Endothelial cell of umbilical vein (primary cell): Measurements from ENCODE around the gene PXMP4. TPM values are rescaled to one million over a fixed set of nuclear protein-coding genes. Genes with fewer than 3 reads are reported as not detected.
A peak's percentile ranks its signal among the peaks of the same experiment; 100 is the strongest.

ENCODE experiments used
- BruUV-seq: library from RNA; stranded (reverse); fragments of 400-500 nt; replicated peaks from 2 replicates; lab custom pipeline; 2021; lab: Mats Ljungman, UMichigan
- CTCF ChIA-PET: fragments of 300-600, 350-600 bp; sonication (Branson Sonifier 250); formaldehyde crosslinking; loops from one replicate; lab custom pipeline; 2021; ENCODE audit warnings: antibody characterized with exemption, inconsistent platforms; lab: Charles Lee
- POLR2A ChIA-PET: fragments of 300-600, 350-600 bp; sonication (Branson Sonifier 250); formaldehyde crosslinking; loops from one replicate; lab custom pipeline; 2021; ENCODE audit warnings: antibody characterized with exemption, inconsistent platforms; lab: Charles Lee
- DNase-seq: peaks from one replicate; pipeline ENCODE4 v3.0.0-alpha.2; 2011; ENCODE audit warnings: low read depth, low spot score
- FAIRE-seq: peaks from 2 replicates; lab custom pipeline; 2011; peaks lifted over from hg19 to GRCh38; lab: Jason Lieb, UNC
- H2AFZ ChIP-seq: 2 replicates; pipeline ENCODE4 v1.6.0; 2012; ENCODE audit warnings: low read depth, low read length, control low read depth, inconsistent platforms
- H3K27ac ChIP-seq: 2 replicates; pipeline ENCODE4 v1.5.1; 2011; ENCODE audit warnings: low read depth, mild to moderate bottlenecking, control low read depth, low read length, moderate library complexity; ENCODE audit not compliant: insufficient read depth
- H3K27me3 ChIP-seq, 2 experiments: 2 replicates each; pipeline versions ENCODE4 v1.6.0 to v1.6.1; 2011; ENCODE audit warnings: low read length in 2 of 2, mixed read lengths in 1 of 2; ENCODE audit not compliant: control insufficient read depth in 2 of 2, insufficient read depth in 2 of 2
- H3K36me3 ChIP-seq, 2 experiments: 2 replicates in 1 of 2; 3 replicates in 1 of 2; pipeline ENCODE4 v1.5.1; 2011; ENCODE audit warnings: low read length in 2 of 2, mild to moderate bottlenecking in 1 of 2, moderate library complexity in 1 of 2; ENCODE audit not compliant: control insufficient read depth in 2 of 2, insufficient read depth in 2 of 2; ENCODE audit errors: extremely low read depth in 1 of 2
- H3K4me1 ChIP-seq: 3 replicates; pipeline ENCODE4 v1.5.1; 2011; ENCODE audit warnings: mild to moderate bottlenecking, low read length; ENCODE audit not compliant: control insufficient read depth, insufficient read depth; ENCODE audit errors: extremely low read depth
- H3K4me2 ChIP-seq: 2 replicates; pipeline ENCODE4 v1.6.1; 2011; ENCODE audit warnings: low read length, control low read depth, mixed read lengths; ENCODE audit not compliant: insufficient read depth
- H3K4me3 ChIP-seq, 3 experiments: fragments of 200-600 bp in 1 of 3; sonication (generic), shearing (Covaris generic) in 1 of 3; replicated peaks in 1 of 3; 2 replicates each; pipeline ENCODE4 v1.5.1; 2011 to 2016; ENCODE audit warnings: control low read depth in 3 of 3, low read length in 3 of 3, mild to moderate bottlenecking in 2 of 3, inconsistent platforms in 1 of 3, low read depth in 1 of 3, moderate library complexity in 1 of 3; ENCODE audit not compliant: insufficient read depth in 1 of 3
- H3K79me2 ChIP-seq: 2 replicates; pipeline ENCODE4 v1.6.0; 2012; ENCODE audit warnings: low read length, inconsistent platforms; ENCODE audit not compliant: control insufficient read depth, insufficient read depth
- H3K9ac ChIP-seq: replicated peaks from 2 replicates; pipeline ENCODE3; 2011; ENCODE audit warnings: low read length, control low read depth; ENCODE audit not compliant: insufficient read depth; ENCODE audit errors: extremely low read depth
- H3K9me1 ChIP-seq: replicated peaks from 3 replicates; pipeline ENCODE4 v1.6.0; 2011; ENCODE audit warnings: mild to moderate bottlenecking, low read length; ENCODE audit not compliant: control insufficient read depth, insufficient read depth; ENCODE audit errors: extremely low read depth
- H3K9me3 ChIP-seq: replicated peaks from 2 replicates; pipeline ENCODE4 v1.5.1; 2012; ENCODE audit warnings: low read length, inconsistent platforms; ENCODE audit not compliant: control insufficient read depth, insufficient read depth
- H4K20me1 ChIP-seq: replicated peaks from 2 replicates; pipeline ENCODE3; 2011; ENCODE audit warnings: mild to moderate bottlenecking, low read length; ENCODE audit not compliant: control insufficient read depth, insufficient read depth; ENCODE audit errors: extremely low read depth
- CTCF ChIP-seq, 2 donors: IDR thresholded peaks; 1 replicate in 1 of 2; 2 replicates in 1 of 2; pipeline ENCODE4 v1.5.1; 2011; ENCODE audit warnings: low read length in 2 of 2, mild to moderate bottlenecking in 2 of 2, moderate library complexity in 2 of 2, control low read depth in 1 of 2, inconsistent platforms in 1 of 2, low read depth in 1 of 2; ENCODE audit not compliant: insufficient read depth in 1 of 2; ENCODE audit errors: extremely low read depth in 1 of 2
- POLR2A ChIP-seq: IDR thresholded peaks from 2 replicates; pipeline ENCODE4 v1.6.1; 2012; ENCODE audit warnings: low read depth, mild to moderate bottlenecking, control low read depth, low read length
- POLR2AphosphoS5 ChIP-seq: IDR thresholded peaks from 2 replicates; pipeline ENCODE4 v1.6.1; 2012; ENCODE audit warnings: low read depth, mild to moderate bottlenecking, control low read depth, low read length, moderate library complexity; ENCODE audit not compliant: insufficient read depth
- dilution Hi-C: fragments of 300-500 bp; cut with MboI; formaldehyde crosslinking; loops from one replicate; pipeline ENCODE4 v1.15.0; 2019; ENCODE audit warnings: low sequenced_read_pairs; ENCODE audit not compliant: extremely low pct_ligation_motif_present
- intact Hi-C: fragments of 100-400 bp; cut with micrococcal nuclease; formaldehyde crosslinking; loops from one replicate; pipeline ENCODE4 v1.10.0; 2022
- polyA plus RNA-seq, 4 experiments: library from polyadenylated mRNA; depleted of rRNA in 3 of 4; stranded (reverse) in 3 of 4; unstranded in 1 of 4; fragments of >200 nt; gene quantifications; 2 replicates each; pipeline versions ENCODE4 v1.2.1 to v1.2.3, GENCODE V29; 2011 to 2012; ENCODE audit warnings: missing spikeins in 1 of 4
- total RNA-seq: library from RNA; stranded (reverse); gene quantifications from 2 replicates; pipeline ENCODE4 v1.2.3, GENCODE V29; 2021

Gene PXMP4
- total and polyA plus RNA-seq, 2 donors (not counting 3 experiments of a cell fraction or from before 2014, with no cell fraction given): 6.9 to 8.5 TPM

GRCh38 chr20:33653218-33653899 is 66.8 kb downstream of the PXMP4 start:
- dilution Hi-C loops: no loop called here
- BruUV-seq: no TSS peak
- DNase-seq (peak; percentile 67), FAIRE-seq (peak; percentile 86)
- ChIA-PET POLR2A (interaction anchor here (1.1 kb wide), 1 partner anchor 14 kb away, joined by 4 read pairs; no protein-coding TSS in a partner anchor), CTCF (interaction anchor here (0.6 to 5.2 kb wide), 39 partner anchors 9 to 416 kb away, joined by 3 to 58 read pairs (median 4); partner anchors contain the start of genes ACTL10, CBFA2T2, SNTA1 and ZNF341)
- no peak overlapping the region for H3K4me3 ChIP-seq
- intact Hi-C loops: loop anchor here (1.0 to 5.0 kb wide), 3 partner anchors 136 to 252 kb away; partner anchors contain the start of gene CDK5RAP1
- no peaks in the 10 kb centered on the region for H3K9me3 ChIP-seq
- H3K79me2 ChIP-seq: no peaks in the 10 kb centered on the region
- H3K9me1 ChIP-seq: no peaks in the 10 kb centered on the region
- no peak overlapping the region for H3K9ac ChIP-seq
- no peaks in the 10 kb centered on the region for H4K20me1 ChIP-seq
- no peaks in the 10 kb centered on the region for H3K27me3 ChIP-seq
- H3K4me2 ChIP-seq: no peak overlapping the region
- TF ChIP-seq CTCF (IDR thresholded peaks at IDR 0.05; ENCODE audit: extremely low read depth in 1 of 2, insufficient read depth in 1 of 2, low read depth in 1 of 2, low read length in 2 of 2): peak; percentile 79 to 94
- TF ChIP-seq POLR2A: peak; percentile 41
- no peak for TF ChIP-seq POLR2AphosphoS5
- H3K27ac ChIP-seq: no peak overlapping the region
- H3K4me1 ChIP-seq: no peaks in the 10 kb centered on the region
- H2AFZ ChIP-seq: no peak overlapping the region
- no peaks in the 10 kb centered on the region for H3K36me3 ChIP-seq

Other genes starting within 250 kb of the PXMP4 start
- gene CBFA2T2, start 230.2 kb downstream of the PXMP4 start, total RNA-seq: 9.9 and 10.7 TPM in 2 replicates
- gene CBFA2T2, start 230.2 kb downstream of the PXMP4 start, polyA plus RNA-seq: 12.1 and 14.2 TPM in 2 replicates
- gene C20orf144, start 58.0 kb downstream of the PXMP4 start, total RNA-seq: not detected in 2 replicates
- gene C20orf144, start 58.0 kb downstream of the PXMP4 start, polyA plus RNA-seq: 0.05 TPM in 1 of 2 replicates, not detected in the other
- gene ACTL10, start 53.4 kb downstream of the PXMP4 start, total RNA-seq: 0.62 and 1.4 TPM in 2 replicates
- gene ACTL10, start 53.4 kb downstream of the PXMP4 start, polyA plus RNA-seq: 0.92 and 1.0 TPM in 2 replicates
- 18.1 and 20.2 TPM in 2 replicates for gene NECAB3, start 45.9 kb downstream of the PXMP4 start, total RNA-seq
- 22.4 and 34.2 TPM in 2 replicates for gene NECAB3, start 45.9 kb downstream of the PXMP4 start, polyA plus RNA-seq
- gene E2F1, start 33.9 kb downstream of the PXMP4 start, total RNA-seq: 27.0 and 29.6 TPM in 2 replicates
- 20.7 and 22.3 TPM in 2 replicates for gene E2F1, start 33.9 kb downstream of the PXMP4 start, polyA plus RNA-seq
- gene ZNF341, start 11.7 kb upstream of the PXMP4 start, total RNA-seq: 3.9 and 4.9 TPM in 2 replicates
- 4.9 and 5.5 TPM in 2 replicates for gene ZNF341, start 11.7 kb upstream of the PXMP4 start, polyA plus RNA-seq
- gene CHMP4B, start 91.0 kb upstream of the PXMP4 start, total RNA-seq: 105 and 112 TPM in 2 replicates
- 54.5 and 64.7 TPM in 2 replicates for gene CHMP4B, start 91.0 kb upstream of the PXMP4 start, polyA plus RNA-seq